ENCODE data around the gene SYP. TPM values are rescaled to one million over a fixed set of nuclear protein-coding genes. Genes with fewer than 3 reads are reported as not detected.

The SYP gene
- total RNA-seq, 4 donors from 2014 or later = 0.46 to 3.3 (median 2.2) TPM

DNA sequence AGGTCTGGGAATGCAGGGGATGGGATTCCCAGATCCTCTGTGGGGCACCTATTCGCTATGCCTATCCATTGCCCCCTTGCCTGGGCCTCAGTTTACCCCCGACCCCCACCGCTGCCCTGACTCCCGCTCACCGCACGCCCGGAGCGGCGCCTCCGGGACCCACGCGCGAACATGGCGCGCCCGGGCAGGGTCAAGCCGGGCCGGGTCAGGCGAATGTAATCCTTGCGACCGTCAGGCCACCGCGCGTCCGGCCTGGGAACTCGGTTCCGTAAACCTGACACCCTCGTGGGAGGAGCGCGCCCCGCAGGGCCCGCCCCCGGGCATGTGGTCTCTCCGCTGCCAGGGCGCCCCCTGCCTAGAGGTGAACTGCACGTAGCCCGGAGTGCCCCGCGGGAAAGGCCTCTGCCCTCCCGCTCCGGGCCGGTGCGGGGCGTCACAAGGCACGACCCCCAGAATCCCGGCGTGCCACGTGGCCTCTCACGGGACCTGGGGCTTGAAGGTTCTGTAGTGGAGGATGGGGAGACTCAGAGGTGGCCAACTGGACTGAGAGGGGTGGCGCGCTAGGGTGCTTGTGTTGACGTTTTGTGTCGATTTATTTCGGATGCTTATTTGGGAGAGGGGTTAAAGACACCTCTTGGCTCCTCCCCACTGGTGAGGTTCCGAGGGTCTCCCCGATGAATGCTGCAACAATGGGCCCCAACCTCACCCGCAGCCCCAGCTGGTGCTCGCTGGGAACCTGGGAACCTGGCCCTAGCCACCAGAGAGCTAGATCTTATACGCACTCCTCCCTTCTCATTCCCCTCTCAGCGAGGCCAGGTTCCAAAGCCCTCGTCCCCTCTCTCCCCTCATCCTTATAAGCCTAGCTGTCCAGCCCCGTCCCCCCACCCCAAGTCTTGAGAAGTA lies 13.6 kb downstream of the SYP start, which contains the start of gene PRICKLE3:
Gene PRICKLE3 (minus strand): TSS at position 249 of the 903 bp plus-strand sequence. CDS start 76 bp downstream, at position 173.
- ATAC-seq (ENCODE audit: low FRiP score) (peak; percentile 41), DNase-seq (ENCODE audit: low spot score) (peak; percentile 43)
- TF ChIP-seq, protein P1, sequence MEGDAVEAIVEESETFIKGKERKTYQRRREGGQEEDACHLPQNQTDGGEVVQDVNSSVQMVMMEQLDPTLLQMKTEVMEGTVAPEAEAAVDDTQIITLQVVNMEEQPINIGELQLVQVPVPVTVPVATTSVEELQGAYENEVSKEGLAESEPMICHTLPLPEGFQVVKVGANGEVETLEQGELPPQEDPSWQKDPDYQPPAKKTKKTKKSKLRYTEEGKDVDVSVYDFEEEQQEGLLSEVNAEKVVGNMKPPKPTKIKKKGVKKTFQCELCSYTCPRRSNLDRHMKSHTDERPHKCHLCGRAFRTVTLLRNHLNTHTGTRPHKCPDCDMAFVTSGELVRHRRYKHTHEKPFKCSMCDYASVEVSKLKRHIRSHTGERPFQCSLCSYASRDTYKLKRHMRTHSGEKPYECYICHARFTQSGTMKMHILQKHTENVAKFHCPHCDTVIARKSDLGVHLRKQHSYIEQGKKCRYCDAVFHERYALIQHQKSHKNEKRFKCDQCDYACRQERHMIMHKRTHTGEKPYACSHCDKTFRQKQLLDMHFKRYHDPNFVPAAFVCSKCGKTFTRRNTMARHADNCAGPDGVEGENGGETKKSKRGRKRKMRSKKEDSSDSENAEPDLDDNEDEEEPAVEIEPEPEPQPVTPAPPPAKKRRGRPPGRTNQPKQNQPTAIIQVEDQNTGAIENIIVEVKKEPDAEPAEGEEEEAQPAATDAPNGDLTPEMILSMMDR (IDR thresholded peaks at IDR 0.05) = no peak

GRCh38 chrX:49184294-49185281 lies 15.4 kb downstream of the SYP start:
- DNase-seq (ENCODE audit: low spot score) (peak; percentile 69), ATAC-seq (ENCODE audit: low FRiP score) (peak; percentile 59)
- TF ChIP-seq, protein P1 (IDR thresholded peaks at IDR 0.05) = no peak

- TF ChIP-seq, protein P1 (IDR thresholded peaks at IDR 0.05) = no peak
- DNase-seq (ENCODE audit: low spot score) = no peak
- no peak for ATAC-seq (ENCODE audit: low FRiP score)
These were observed 16.2 kb downstream of the SYP start for GRCh38 chrX:49183701-49184281.

- no peak for DNase-seq (ENCODE audit: low spot score)
- TF ChIP-seq, protein P1 (IDR thresholded peaks at IDR 0.05) = no peak
These were observed 20.6 kb downstream of the SYP start for GRCh38 chrX:49179358-49179757.

DNA sequence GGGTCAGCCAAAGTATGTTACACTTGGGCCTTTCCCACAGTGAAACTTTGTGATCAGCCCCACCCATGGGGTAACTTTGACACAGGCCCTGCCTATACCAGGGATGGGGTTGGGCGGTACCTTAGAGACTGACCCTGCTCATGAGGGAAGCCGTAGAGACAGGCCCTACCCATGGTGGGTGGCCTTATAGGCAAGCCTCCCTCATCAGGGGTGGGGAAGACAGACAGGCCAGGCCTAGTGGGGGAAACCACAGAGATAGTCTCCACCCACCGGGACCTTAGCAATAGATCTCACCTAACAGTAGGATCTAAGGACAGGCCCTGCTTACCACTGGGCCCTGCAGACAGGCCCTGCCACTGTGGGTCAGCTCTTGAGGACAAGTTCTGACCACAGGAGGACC lies 21.5 kb downstream of the SYP start:
- ATAC-seq (ENCODE audit: low FRiP score) (no peak), DNase-seq (ENCODE audit: low spot score) (no peak)
- TF ChIP-seq, protein P1 (IDR thresholded peaks at IDR 0.05) = no peak

More at GRCh38 chrX:49179358-49179757, 20.6 kb downstream of the SYP start:
- ATAC-seq (ENCODE audit: low FRiP score) = no peak

DNA sequence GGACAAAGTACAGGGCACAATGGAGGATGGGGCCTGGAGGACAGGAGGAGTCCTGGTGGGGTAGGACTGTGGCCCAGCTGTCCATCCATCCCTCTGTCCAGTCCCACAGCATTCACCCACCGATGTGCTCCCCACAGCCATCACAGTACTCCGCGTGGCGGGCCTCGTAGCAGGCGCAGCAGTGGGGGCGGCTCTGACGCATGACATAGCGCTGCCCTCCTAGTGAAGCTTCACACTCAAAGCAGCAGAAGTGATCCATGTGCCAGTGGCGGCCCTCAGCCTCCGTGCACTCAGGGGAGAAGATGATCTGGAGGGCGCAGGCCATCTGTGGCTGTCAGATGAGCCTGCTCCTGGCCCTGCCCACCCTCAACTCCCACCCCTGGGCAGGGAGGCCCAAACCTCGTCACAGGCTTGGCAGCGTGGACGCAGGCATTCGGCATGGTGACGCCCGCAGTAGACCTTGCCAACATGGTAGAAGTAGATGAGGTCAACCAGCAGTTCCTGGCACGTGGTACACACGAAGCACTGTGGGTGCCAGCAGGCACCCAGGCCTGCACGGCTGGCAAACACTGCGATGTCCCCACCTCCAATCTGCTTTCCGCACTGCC lies 22.0 kb downstream of the SYP start:
- TF ChIP-seq, protein P1 (IDR thresholded peaks at IDR 0.05) = no peak
- DNase-seq (ENCODE audit: low spot score) (no peak), ATAC-seq (ENCODE audit: low FRiP score) (no peak)

Data from omental fat pad (tissue), 4 donors.